ENCODE measurements around the gene GPRIN3. TPM values are rescaled to one million over a fixed set of nuclear protein-coding genes. Genes with fewer than 3 reads are reported as not detected.

The GPRIN3 gene
- total RNA-seq, 1 donor = under 0.01 TPM

DNA sequence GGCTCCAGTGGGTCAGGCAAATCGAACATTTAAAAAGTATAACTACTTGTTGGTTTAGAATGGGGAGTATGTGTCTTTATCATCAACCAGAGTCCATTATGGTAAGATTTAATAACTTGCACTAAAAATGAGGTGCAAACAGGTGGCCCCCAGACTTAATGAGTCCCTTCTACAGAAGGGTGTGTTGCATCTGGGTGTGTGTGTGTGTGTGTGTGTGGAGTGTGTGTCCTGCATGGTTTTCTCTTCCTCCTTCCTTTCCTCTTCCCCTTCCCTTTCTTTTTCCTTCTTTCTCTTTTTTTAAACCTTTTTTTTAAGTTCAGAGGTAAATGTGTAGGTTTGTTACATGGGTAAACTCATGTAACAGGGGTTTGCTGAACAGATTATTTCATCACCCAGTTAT lies 53.7 kb downstream of the GPRIN3 start:
- no peak for DNase-seq (ENCODE audit: insufficient read length, low spot score, missing footprints)
- Histone ChIP-seq H3K36me3 (ENCODE audit: insufficient read depth, low read length) (no peaks in the 10 kb centered on the region), H3K27me3 (ENCODE audit: insufficient read depth, low read length) (peaks cover 18% of the 10 kb centered on the region), H3K9me3 (ENCODE audit: low read depth, low read length) (no peaks in the 10 kb centered on the region), H3K4me2 (ENCODE audit: insufficient read depth, low read length) (no peak overlapping the region), H3K4me3 (ENCODE audit: insufficient read depth, low read length) (no peak overlapping the region), H3K79me2 (ENCODE audit: insufficient read depth, low read length) (no peaks in the 10 kb centered on the region), H3K27ac (ENCODE audit: low read depth, low read length) (no peak overlapping the region), H4K20me1 (ENCODE audit: insufficient read depth, low read length) (no peaks in the 10 kb centered on the region), H2AFZ (ENCODE audit: low read length) (no peak overlapping the region), H3K4me1 (ENCODE audit: insufficient read depth, low read length) (no peaks in the 10 kb centered on the region)
- TF ChIP-seq, protein P1, sequence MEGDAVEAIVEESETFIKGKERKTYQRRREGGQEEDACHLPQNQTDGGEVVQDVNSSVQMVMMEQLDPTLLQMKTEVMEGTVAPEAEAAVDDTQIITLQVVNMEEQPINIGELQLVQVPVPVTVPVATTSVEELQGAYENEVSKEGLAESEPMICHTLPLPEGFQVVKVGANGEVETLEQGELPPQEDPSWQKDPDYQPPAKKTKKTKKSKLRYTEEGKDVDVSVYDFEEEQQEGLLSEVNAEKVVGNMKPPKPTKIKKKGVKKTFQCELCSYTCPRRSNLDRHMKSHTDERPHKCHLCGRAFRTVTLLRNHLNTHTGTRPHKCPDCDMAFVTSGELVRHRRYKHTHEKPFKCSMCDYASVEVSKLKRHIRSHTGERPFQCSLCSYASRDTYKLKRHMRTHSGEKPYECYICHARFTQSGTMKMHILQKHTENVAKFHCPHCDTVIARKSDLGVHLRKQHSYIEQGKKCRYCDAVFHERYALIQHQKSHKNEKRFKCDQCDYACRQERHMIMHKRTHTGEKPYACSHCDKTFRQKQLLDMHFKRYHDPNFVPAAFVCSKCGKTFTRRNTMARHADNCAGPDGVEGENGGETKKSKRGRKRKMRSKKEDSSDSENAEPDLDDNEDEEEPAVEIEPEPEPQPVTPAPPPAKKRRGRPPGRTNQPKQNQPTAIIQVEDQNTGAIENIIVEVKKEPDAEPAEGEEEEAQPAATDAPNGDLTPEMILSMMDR (IDR thresholded peaks at IDR 0.05; ENCODE audit: extremely low read depth, low read depth, low read length) = no peak

DNA sequence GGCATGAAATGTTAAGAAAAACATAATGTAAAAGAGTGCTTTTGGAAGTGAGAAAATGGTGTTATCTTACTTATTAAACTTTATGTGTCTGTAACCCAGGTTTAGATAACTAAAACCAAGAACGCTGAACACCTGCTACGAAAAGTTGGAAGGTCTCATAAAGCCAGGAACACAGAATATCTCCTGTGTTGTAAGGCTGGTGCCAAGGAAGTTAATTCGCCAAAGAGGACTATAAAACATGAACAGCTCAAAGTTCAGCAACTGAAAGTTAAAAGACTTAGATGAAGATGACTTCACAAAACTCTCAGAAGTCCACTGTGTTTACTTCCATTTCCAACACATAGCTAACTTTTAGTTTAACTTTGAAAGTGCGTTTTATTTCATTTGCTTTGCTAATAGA lies 54.3 kb downstream of the GPRIN3 start:
- H3K27me3 ChIP-seq (ENCODE audit: insufficient read depth, low read length) = peaks cover 18% of the 10 kb centered on the region
- no peak overlapping the region for H3K27ac ChIP-seq (ENCODE audit: low read depth, low read length)
- no peaks in the 10 kb centered on the region for H3K79me2 ChIP-seq (ENCODE audit: insufficient read depth, low read length)
- H3K4me1 ChIP-seq (ENCODE audit: insufficient read depth, low read length) = no peaks in the 10 kb centered on the region
- no peak overlapping the region for H2AFZ ChIP-seq (ENCODE audit: low read length)
- DNase-seq (ENCODE audit: insufficient read length, low spot score, missing footprints) = no peak
- no peaks in the 10 kb centered on the region for H4K20me1 ChIP-seq (ENCODE audit: insufficient read depth, low read length)
- H3K4me3 ChIP-seq (ENCODE audit: insufficient read depth, low read length) = no peak overlapping the region
- H3K4me2 ChIP-seq (ENCODE audit: insufficient read depth, low read length) = no peak overlapping the region
- TF ChIP-seq, protein P1 (IDR thresholded peaks at IDR 0.05; ENCODE audit: extremely low read depth, low read depth, low read length) = no peak
- H3K36me3 ChIP-seq (ENCODE audit: insufficient read depth, low read length) = no peaks in the 10 kb centered on the region
- H3K9me3 ChIP-seq (ENCODE audit: low read depth, low read length) = no peaks in the 10 kb centered on the region

DNA sequence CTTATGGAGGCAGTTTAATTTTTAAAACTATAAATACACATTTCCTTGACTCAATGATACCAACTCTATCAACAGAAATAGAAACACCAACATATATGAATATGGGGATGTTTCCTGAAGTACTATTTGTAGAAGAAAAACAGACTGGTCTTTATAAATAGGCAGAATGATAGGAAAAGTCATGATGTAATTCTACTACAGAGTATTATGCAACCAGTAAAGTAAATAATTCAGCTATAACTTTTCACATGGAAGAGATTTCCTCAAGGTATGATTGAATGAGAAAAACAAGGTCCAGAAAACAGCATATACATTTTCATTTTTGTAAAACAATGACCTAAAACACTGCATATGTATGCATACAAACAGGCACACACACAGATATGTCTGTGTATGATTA lies 56.2 kb downstream of the GPRIN3 start:
- H3K79me2 ChIP-seq (ENCODE audit: insufficient read depth, low read length) = no peaks in the 10 kb centered on the region
- H3K36me3 ChIP-seq (ENCODE audit: insufficient read depth, low read length) = no peaks in the 10 kb centered on the region
- H3K4me2 ChIP-seq (ENCODE audit: insufficient read depth, low read length) = no peak overlapping the region
- no peak overlapping the region for H3K4me3 ChIP-seq (ENCODE audit: insufficient read depth, low read length)
- H3K4me1 ChIP-seq (ENCODE audit: insufficient read depth, low read length) = no peaks in the 10 kb centered on the region
- peaks cover 12% of the 10 kb centered on the region for H3K27me3 ChIP-seq (ENCODE audit: insufficient read depth, low read length)
- H3K9me3 ChIP-seq (ENCODE audit: low read depth, low read length) = no peaks in the 10 kb centered on the region
- no peak overlapping the region for H3K27ac ChIP-seq (ENCODE audit: low read depth, low read length)
- TF ChIP-seq, protein P1 (IDR thresholded peaks at IDR 0.05; ENCODE audit: extremely low read depth, low read depth, low read length) = no peak
- H2AFZ ChIP-seq (ENCODE audit: low read length) = no peak overlapping the region
- no peak for DNase-seq (ENCODE audit: insufficient read length, low spot score, missing footprints)
- H4K20me1 ChIP-seq (ENCODE audit: insufficient read depth, low read length) = no peaks in the 10 kb centered on the region

DNA sequence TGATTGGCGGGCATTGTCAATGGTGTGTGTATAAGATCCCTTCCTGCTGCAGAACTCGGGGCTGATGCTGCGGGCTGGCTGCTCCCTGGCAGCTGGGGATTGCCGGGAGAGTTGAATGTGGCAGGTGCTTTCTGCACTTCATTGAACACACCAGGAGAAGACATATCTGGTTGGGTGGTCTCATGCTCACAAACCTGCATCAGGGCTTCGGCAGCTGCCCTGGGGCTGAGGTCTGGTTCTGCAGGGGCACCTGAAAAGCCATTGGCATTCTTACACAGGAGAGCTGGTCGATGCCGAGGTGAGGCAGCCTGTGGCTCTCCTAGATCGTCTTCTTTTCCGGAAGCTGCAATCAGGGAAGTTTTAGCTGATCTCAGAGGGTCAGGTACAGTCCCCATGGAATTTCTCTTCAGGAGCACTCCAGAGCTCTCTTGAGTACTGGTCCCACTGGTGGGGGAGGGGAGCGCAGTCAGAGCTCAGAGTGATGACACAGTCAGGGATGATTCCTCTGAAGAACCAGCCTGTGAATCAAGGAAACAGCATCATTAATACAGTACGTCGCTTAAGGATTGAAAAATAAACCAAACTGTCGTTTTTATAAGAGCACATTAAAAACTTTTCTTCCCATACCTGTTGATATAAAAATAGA lies 57.8 kb downstream of the GPRIN3 start:
- no peak for DNase-seq (ENCODE audit: insufficient read length, low spot score, missing footprints)
- Histone ChIP-seq H3K79me2 (ENCODE audit: insufficient read depth, low read length) (no peaks in the 10 kb centered on the region), H3K9me3 (ENCODE audit: low read depth, low read length) (no peaks in the 10 kb centered on the region), H3K4me3 (ENCODE audit: insufficient read depth, low read length) (no peak overlapping the region), H3K36me3 (ENCODE audit: insufficient read depth, low read length) (no peaks in the 10 kb centered on the region), H3K4me1 (ENCODE audit: insufficient read depth, low read length) (no peaks in the 10 kb centered on the region), H4K20me1 (ENCODE audit: insufficient read depth, low read length) (no peaks in the 10 kb centered on the region), H2AFZ (ENCODE audit: low read length) (no peak overlapping the region), H3K27ac (ENCODE audit: low read depth, low read length) (no peak overlapping the region), H3K4me2 (ENCODE audit: insufficient read depth, low read length) (no peak overlapping the region), H3K27me3 (ENCODE audit: insufficient read depth, low read length) (peaks cover 6% of the 10 kb centered on the region)
- TF ChIP-seq, protein P1 (IDR thresholded peaks at IDR 0.05; ENCODE audit: extremely low read depth, low read depth, low read length) = no peak

Data from osteoblast (primary cell).